GM10266 (cell line): ENCODE data around the gene EDDM3A.
"Not testable (repeated sequence)": the region's sequence is repeated elsewhere in the genome, so short reads cannot be mapped to it uniquely, and the experiment has no call there.

Experiments
- DNase-seq: peaks from one replicate; pipeline ENCODE4 v3.0.0; 2012; ENCODE audit errors: extremely low spot score
- TF ChIP-seq, protein P1 (sequence below): IDR thresholded peaks from 2 replicates; pipeline ENCODE4 v1.5.1; 2012; ENCODE audit warnings: mild to moderate bottlenecking, low read depth; ENCODE audit not compliant: control insufficient read depth, insufficient read depth; ENCODE audit errors: missing control alignments

Gene EDDM3A

DNA sequence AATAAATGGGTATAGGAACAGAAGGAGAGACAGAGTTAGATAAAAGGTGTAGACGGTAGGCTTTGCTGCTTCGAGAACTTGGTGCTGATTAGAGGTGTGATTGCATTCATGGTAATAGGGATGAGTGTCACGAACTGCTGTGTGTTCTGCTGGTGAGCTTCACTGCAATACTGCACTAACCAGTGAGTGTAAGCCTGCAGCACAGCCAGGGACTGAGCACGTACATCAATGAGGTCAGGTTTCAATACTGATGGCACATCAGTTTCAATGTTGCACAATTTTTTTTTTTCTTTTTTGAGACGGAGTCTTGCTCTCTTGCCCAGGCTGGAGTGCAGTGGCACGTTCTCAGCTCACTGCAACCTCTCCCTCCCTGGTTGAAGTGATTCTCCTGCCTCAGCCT lies 24.9 kb upstream of the EDDM3A start:
- no peak for DNase-seq
- TF ChIP-seq, protein P1, sequence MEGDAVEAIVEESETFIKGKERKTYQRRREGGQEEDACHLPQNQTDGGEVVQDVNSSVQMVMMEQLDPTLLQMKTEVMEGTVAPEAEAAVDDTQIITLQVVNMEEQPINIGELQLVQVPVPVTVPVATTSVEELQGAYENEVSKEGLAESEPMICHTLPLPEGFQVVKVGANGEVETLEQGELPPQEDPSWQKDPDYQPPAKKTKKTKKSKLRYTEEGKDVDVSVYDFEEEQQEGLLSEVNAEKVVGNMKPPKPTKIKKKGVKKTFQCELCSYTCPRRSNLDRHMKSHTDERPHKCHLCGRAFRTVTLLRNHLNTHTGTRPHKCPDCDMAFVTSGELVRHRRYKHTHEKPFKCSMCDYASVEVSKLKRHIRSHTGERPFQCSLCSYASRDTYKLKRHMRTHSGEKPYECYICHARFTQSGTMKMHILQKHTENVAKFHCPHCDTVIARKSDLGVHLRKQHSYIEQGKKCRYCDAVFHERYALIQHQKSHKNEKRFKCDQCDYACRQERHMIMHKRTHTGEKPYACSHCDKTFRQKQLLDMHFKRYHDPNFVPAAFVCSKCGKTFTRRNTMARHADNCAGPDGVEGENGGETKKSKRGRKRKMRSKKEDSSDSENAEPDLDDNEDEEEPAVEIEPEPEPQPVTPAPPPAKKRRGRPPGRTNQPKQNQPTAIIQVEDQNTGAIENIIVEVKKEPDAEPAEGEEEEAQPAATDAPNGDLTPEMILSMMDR = no peak

DNA sequence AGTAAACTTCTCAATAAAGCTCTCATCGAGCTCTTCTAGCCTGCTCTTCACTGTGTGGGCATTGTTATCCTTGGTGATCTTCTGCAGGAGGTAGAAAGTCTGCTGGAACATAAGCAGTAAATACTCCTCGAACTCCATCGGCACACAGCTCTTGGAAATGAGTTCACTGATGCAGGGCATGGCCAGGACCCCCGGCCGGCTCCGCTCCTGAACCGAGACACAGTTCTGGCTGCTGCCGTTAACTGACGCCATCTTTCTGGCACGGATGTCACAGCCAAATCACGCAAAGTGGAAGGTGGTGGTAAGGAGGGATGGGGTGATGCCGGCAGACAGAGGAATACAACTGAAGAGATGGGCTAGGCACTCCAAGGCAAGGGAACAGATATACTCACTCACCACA lies 23.7 kb upstream of the EDDM3A start:
- TF ChIP-seq, protein P1 = no peak
- DNase-seq = no peak

DNA sequence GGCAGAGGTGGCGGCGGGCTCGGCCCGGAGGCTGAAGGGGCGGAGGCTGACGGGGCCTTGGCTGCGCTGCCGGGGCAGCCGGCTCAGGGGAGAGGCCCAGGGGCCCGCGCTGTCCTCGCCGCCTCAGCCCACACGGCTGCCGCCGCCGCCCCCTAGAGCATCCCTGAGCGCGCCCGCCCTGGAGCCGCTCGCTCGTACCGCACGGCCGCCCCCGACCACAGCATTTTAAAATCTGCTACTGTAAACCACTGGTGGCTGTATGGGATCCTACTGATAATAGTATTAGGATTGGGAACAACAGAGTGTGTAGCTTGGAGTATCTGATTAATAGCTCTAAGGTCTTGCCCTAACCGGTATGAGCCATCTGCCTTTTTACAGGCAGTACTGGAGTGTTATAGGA lies 22.2 kb upstream of the EDDM3A start:
- TF ChIP-seq, protein P1 = no peak
- DNase-seq = no peak

DNA sequence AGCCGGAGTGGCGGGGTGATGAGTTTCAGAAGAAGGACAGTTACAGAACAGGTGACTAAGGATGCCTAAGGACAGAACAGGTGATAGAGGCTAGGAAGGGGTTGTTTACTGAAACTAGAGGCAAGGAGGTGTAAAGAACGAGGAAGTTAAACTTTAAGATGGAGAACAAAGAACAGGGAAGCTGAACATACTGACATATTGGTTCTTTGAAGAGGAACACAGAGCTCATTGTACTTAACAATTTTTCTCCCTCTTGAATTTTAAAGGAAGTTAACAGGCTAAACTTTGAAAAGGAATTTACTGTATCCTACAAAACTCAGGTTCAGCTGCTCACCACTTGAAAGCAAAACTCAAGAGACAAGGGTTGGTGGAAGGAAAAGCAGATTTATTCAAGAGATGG lies 19.6 kb upstream of the EDDM3A start:
- DNase-seq = not testable (repeated sequence)

DNA sequence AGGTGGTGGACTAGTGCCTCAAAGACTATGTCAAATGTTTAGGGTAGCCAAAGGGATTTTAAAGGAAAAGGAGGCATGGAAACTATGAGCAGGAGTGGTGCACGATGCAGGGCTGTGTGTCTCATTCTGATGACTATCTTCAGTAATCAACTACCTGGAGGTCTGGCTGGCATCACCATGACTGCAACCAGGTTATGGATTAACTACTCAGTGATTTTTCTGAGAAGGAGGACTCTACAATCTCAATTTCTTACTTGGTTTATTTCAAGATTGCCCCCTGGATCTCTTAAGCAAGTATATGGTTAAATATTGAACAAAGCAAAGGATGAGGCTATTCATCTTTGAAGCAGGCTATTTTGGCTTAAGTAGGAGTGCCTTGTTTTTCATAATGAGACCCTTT lies 19.2 kb upstream of the EDDM3A start:
- TF ChIP-seq, protein P1 = no peak
- DNase-seq = no peak

DNA sequence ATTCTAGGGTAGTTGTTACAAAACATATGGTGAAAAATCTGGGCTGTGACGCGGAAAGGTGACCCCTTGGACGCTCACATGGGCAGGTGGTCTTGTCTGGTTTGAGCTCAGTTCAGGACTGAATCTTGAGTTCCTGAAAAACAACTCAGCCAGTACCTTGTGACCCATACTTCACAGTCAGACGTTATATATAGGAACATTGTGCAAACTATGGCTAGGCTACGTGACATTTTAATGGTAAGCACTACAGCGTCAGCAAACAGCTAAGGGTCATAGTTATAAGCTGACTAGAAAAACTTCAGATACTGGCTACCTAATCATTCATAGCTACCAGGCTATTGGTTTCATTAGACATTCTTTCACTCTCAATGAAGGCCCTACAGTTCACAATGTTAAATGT lies 14.8 kb upstream of the EDDM3A start:
- no peak for DNase-seq
- TF ChIP-seq, protein P1 = no peak

DNA sequence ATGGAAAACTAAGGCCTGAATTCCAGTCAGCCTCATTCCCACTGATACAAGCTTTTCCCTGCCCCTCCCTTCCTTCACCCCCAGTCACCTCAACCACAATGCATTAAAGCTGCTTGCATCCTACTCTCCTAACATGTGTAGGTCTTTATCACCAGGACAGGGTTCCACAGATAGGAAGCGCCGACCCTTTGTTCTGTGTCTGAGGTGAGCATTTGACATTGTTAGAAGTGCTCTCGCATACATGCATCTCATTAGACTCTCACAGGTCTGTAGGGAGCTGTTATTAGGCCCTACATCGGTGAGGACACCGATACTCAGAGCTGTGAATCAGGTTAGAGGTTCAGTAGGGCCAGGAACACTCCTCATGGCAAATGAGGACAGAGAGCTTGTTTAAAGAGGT lies 13.2 kb upstream of the EDDM3A start:
- TF ChIP-seq, protein P1 = no peak
- DNase-seq = no peak

DNA sequence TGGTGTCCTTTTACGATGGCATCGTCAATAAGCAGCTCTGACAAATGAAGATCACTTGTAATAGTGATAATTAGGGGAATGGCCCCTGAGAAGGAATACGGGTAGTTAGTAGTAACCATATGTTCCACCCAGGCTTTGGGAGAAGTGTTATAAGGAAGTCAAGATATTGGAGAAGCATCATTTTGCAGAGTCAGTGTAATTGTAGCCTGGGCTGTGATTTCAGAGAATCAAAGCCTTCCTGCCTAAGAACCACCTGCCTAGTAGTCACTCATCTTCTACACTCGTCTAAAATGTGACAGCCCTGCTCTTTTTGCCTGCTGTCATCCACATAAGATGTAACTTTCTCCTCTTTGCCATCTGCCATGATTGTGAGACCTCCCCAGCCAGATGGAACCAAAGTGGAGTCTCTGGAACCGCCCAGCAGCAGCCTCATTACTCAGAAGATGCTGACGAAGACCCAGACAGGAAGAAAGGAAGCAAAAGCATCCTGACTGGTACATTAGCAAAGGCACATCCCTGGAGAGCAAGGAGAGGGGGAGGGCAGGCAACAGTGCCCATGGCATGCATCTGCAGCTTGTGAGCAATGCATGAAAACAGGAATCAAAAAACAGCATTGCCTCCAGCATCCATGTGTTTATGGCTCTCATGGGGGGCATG lies 12.6 kb upstream of the EDDM3A start:
- no peak for DNase-seq
- TF ChIP-seq, protein P1 = no peak
